ENCODE measurements around the gene MDK.

DNA sequence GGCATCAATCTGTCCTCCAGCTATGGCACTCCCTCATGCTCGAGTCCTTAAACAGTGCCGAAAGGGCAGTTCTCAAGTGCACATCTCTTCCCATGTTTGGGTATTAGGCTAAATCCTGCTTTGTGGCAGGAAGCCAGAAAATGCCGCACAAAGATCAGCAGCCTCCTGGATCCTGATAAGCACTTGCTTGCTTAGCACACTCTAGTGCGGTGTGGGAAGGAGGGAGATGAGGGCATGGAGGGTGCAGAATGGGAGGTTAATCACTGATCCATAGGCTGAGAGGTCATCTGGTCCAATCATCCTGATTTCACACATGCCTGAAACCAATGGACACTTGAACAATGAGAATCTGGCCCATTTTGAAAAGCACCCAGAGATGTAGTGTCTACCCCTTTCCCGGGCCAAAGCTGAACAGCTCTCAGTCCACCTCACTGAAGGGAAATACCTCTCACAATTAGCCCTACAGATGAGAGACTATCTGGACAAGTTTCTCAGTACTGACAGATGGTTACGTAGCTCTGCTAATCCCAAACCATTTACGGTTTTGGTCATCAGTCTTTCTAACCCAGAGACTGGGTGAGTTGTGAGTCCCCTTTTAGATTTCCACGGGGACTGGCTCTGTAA, 39.9 kb downstream of the MDK start:
- TF ChIP-seq, protein P1, sequence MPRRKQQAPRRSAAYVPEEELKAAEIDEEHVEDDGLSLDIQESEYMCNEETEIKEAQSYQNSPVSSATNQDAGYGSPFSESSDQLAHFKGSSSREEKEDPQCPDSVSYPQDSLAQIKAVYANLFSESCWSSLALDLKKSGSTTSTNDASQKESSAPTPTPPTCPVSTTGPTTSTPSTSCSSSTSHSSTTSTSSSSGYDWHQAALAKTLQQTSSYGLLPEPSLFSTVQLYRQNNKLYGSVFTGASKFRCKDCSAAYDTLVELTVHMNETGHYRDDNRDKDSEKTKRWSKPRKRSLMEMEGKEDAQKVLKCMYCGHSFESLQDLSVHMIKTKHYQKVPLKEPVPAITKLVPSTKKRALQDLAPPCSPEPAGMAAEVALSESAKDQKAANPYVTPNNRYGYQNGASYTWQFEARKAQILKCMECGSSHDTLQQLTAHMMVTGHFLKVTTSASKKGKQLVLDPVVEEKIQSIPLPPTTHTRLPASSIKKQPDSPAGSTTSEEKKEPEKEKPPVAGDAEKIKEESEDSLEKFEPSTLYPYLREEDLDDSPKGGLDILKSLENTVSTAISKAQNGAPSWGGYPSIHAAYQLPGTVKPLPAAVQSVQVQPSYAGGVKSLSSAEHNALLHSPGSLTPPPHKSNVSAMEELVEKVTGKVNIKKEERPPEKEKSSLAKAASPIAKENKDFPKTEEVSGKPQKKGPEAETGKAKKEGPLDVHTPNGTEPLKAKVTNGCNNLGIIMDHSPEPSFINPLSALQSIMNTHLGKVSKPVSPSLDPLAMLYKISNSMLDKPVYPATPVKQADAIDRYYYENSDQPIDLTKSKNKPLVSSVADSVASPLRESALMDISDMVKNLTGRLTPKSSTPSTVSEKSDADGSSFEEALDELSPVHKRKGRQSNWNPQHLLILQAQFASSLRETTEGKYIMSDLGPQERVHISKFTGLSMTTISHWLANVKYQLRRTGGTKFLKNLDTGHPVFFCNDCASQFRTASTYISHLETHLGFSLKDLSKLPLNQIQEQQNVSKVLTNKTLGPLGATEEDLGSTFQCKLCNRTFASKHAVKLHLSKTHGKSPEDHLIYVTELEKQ (tag by site-specific recombination; IDR thresholded peaks at IDR 0.05; ENCODE audit: borderline replicate concordance), result no peak
- TF ChIP-seq ZNF777 (tag by site-specific recombination; IDR thresholded peaks at IDR 0.05; ENCODE audit: borderline replicate concordance), result no peak
- TF ChIP-seq ZSCAN30 (tag by site-specific recombination; IDR thresholded peaks at IDR 0.05), result no peak
- no peak for TF ChIP-seq ZNF350 (tag by site-specific recombination; IDR thresholded peaks at IDR 0.05)
- no peak for TF ChIP-seq KLF10 (tag by site-specific recombination; IDR thresholded peaks at IDR 0.05)
- TF ChIP-seq FEZF1 (tag by site-specific recombination; IDR thresholded peaks at IDR 0.05), result no peak
- TF ChIP-seq, protein P2, sequence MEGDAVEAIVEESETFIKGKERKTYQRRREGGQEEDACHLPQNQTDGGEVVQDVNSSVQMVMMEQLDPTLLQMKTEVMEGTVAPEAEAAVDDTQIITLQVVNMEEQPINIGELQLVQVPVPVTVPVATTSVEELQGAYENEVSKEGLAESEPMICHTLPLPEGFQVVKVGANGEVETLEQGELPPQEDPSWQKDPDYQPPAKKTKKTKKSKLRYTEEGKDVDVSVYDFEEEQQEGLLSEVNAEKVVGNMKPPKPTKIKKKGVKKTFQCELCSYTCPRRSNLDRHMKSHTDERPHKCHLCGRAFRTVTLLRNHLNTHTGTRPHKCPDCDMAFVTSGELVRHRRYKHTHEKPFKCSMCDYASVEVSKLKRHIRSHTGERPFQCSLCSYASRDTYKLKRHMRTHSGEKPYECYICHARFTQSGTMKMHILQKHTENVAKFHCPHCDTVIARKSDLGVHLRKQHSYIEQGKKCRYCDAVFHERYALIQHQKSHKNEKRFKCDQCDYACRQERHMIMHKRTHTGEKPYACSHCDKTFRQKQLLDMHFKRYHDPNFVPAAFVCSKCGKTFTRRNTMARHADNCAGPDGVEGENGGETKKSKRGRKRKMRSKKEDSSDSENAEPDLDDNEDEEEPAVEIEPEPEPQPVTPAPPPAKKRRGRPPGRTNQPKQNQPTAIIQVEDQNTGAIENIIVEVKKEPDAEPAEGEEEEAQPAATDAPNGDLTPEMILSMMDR (tag by site-specific recombination; IDR thresholded peaks at IDR 0.05), result no peak
- no peak for TF ChIP-seq MZF1 (tag by site-specific recombination; IDR thresholded peaks at IDR 0.05; ENCODE audit: borderline replicate concordance)
- TF ChIP-seq ZBTB20 (tag by site-specific recombination; IDR thresholded peaks at IDR 0.05), result no peak
- no peak for TF ChIP-seq OVOL3 (tag by site-specific recombination; IDR thresholded peaks at IDR 0.05)
- no peak for TF ChIP-seq TCF7L2 (IDR thresholded peaks at IDR 0.05; ENCODE audit: borderline replicate concordance, low read depth, low read length)
- TF ChIP-seq, protein P3, sequence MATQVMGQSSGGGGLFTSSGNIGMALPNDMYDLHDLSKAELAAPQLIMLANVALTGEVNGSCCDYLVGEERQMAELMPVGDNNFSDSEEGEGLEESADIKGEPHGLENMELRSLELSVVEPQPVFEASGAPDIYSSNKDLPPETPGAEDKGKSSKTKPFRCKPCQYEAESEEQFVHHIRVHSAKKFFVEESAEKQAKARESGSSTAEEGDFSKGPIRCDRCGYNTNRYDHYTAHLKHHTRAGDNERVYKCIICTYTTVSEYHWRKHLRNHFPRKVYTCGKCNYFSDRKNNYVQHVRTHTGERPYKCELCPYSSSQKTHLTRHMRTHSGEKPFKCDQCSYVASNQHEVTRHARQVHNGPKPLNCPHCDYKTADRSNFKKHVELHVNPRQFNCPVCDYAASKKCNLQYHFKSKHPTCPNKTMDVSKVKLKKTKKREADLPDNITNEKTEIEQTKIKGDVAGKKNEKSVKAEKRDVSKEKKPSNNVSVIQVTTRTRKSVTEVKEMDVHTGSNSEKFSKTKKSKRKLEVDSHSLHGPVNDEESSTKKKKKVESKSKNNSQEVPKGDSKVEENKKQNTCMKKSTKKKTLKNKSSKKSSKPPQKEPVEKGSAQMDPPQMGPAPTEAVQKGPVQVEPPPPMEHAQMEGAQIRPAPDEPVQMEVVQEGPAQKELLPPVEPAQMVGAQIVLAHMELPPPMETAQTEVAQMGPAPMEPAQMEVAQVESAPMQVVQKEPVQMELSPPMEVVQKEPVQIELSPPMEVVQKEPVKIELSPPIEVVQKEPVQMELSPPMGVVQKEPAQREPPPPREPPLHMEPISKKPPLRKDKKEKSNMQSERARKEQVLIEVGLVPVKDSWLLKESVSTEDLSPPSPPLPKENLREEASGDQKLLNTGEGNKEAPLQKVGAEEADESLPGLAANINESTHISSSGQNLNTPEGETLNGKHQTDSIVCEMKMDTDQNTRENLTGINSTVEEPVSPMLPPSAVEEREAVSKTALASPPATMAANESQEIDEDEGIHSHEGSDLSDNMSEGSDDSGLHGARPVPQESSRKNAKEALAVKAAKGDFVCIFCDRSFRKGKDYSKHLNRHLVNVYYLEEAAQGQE (tag by site-specific recombination; IDR thresholded peaks at IDR 0.05), result no peak
- TF ChIP-seq MEIS1 (CRISPR knock-in tag; IDR thresholded peaks at IDR 0.05; ENCODE audit: borderline replicate concordance), result no peak
